Measurements from ENCODE around the gene ISM2. TPM values are rescaled to one million over a fixed set of nuclear protein-coding genes. Genes with fewer than 3 reads are reported as not detected.
"Not testable (repeated sequence)": the region's sequence is repeated elsewhere in the genome, so short reads cannot be mapped to it uniquely, and the experiment has no call there.

ISM2 gene
- total RNA-seq, 1 donor from 2014 or later, result 3.9 TPM

DNA sequence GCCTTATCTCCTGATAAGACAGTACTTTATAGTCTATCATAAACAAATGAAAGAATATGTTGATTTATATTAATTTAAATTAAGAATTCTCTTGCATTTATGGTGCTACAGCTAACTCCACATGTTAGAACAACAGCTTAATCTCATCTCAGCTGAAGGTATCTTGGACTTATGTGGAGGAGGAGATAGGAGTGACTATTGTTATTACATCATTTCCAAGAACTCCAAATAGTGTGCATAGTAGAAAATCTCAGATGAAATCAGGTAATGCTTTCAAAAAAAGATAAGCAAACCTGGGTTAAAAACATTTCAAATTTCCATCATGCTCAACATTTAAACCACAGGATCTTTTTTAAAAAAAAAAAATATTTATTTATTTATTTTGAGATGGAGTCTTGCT is 31.3 kb upstream of the ISM2 start:
- TF ChIP-seq, protein P1, sequence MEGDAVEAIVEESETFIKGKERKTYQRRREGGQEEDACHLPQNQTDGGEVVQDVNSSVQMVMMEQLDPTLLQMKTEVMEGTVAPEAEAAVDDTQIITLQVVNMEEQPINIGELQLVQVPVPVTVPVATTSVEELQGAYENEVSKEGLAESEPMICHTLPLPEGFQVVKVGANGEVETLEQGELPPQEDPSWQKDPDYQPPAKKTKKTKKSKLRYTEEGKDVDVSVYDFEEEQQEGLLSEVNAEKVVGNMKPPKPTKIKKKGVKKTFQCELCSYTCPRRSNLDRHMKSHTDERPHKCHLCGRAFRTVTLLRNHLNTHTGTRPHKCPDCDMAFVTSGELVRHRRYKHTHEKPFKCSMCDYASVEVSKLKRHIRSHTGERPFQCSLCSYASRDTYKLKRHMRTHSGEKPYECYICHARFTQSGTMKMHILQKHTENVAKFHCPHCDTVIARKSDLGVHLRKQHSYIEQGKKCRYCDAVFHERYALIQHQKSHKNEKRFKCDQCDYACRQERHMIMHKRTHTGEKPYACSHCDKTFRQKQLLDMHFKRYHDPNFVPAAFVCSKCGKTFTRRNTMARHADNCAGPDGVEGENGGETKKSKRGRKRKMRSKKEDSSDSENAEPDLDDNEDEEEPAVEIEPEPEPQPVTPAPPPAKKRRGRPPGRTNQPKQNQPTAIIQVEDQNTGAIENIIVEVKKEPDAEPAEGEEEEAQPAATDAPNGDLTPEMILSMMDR (IDR thresholded peaks at IDR 0.05), result no peak
- TF ChIP-seq POLR2A (IDR thresholded peaks at IDR 0.05) (no peak), POLR2AphosphoS5 (IDR thresholded peaks at IDR 0.05; ENCODE audit: insufficient read depth in 1 of 2, low read depth in 1 of 2) (no peak)
- Histone ChIP-seq H3K36me3 (no peaks in the 10 kb centered on the region), H3K27me3 (no peaks in the 10 kb centered on the region), H3K4me1 (no peaks in the 10 kb centered on the region), H3K27ac (no peak overlapping the region), H3K4me3 (no peak overlapping the region), H3K9me3 (no peaks in the 10 kb centered on the region)
- DNase-seq (ENCODE audit: extremely low spot score in 2 of 2), result no peak
- intact Hi-C loops (cut with DNase I), result no loop called here

DNA sequence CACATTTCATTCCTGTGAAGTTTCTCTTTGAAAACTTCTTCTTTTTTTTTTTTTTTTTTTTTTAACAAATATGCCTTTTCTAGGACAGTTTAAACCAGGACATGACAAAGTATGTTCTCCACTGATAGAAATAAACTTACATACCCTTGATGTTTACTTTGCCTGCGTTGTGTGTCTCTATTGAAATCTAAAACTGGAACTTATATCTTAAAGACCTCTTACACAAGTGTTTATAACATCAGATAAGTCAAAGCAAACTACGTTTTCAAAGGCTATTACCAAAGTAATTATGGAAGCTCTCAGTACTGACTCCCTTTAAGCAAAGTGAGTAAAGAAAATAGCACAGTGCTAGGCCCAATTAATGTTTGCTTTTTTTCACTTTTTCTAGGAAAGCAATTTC is 30.6 kb upstream of the ISM2 start:
- no peak for DNase-seq (ENCODE audit: extremely low spot score in 2 of 2)
- no peaks in the 10 kb centered on the region for H3K27me3 ChIP-seq
- H3K36me3 ChIP-seq, result no peaks in the 10 kb centered on the region
- H3K4me3 ChIP-seq, result no peak overlapping the region
- TF ChIP-seq POLR2A (IDR thresholded peaks at IDR 0.05), result no peak
- TF ChIP-seq POLR2AphosphoS5 (IDR thresholded peaks at IDR 0.05; ENCODE audit: insufficient read depth in 1 of 2, low read depth in 1 of 2), result no peak
- TF ChIP-seq, protein P1 (IDR thresholded peaks at IDR 0.05), result no peak
- intact Hi-C loops (cut with DNase I), result no loop called here
- no peaks in the 10 kb centered on the region for H3K4me1 ChIP-seq
- no peaks in the 10 kb centered on the region for H3K9me3 ChIP-seq
- H3K27ac ChIP-seq, result no peak overlapping the region

DNA sequence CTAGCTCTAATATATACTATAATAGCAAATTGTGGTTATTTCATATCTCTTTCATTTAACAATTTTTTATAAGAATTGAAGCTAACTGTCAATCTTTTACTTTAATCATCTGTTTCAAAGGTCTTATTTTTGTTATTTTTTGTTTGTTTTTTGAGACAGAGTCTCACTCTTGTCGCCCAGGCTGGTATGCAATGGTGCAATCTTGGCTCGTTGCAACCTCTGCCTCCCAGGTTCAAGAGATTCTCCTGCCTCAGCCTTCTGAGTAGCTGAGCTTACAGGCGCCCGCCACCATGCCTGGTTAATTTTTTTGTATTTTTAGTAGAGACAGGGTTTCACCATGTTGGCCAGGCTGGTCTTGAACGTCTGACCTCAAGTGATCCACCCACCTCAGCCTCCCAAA is 30.1 kb upstream of the ISM2 start:
- H3K27ac ChIP-seq; H3K4me3 ChIP-seq; H3K27me3 ChIP-seq; H3K36me3 ChIP-seq; H3K4me1 ChIP-seq; DNase-seq (ENCODE audit: extremely low spot score in 2 of 2); H3K9me3 ChIP-seq; intact Hi-C loops (cut with DNase I): not testable (repeated sequence)

DNA sequence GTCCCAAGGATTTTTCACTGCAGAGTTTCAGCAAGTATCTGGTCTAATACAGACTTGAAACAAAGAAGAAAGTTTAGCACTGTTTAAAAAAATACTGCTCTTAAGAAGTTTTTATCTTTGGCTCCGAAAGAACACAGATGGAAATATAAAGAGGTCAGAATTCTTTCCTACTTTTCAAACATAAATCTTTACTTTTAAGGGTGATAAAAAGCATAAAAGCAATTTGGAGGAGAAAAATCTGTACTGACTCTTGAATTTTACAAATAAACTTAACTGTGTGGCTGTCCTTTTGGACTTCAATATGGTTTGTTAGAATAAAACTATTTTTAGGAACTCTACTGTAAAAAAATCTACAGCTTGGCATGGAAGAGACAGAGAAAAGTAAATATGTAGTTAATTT is 27.6 kb upstream of the ISM2 start:
- peaks cover 0 to under 1% of the 10 kb centered on the region in 2 donors for H3K36me3 ChIP-seq
- no peaks in the 10 kb centered on the region for H3K9me3 ChIP-seq
- DNase-seq (ENCODE audit: extremely low spot score in 2 of 2), result no peak
- TF ChIP-seq POLR2A (IDR thresholded peaks at IDR 0.05), result no peak
- no peak for TF ChIP-seq POLR2AphosphoS5 (IDR thresholded peaks at IDR 0.05; ENCODE audit: insufficient read depth in 1 of 2, low read depth in 1 of 2)
- TF ChIP-seq, protein P1 (IDR thresholded peaks at IDR 0.05), result no peak
- no peak overlapping the region for H3K4me3 ChIP-seq
- no peaks in the 10 kb centered on the region for H3K27me3 ChIP-seq
- H3K27ac ChIP-seq, result no peak overlapping the region
- intact Hi-C loops (cut with DNase I), result no loop called here
- H3K4me1 ChIP-seq, result no peaks in the 10 kb centered on the region

DNA sequence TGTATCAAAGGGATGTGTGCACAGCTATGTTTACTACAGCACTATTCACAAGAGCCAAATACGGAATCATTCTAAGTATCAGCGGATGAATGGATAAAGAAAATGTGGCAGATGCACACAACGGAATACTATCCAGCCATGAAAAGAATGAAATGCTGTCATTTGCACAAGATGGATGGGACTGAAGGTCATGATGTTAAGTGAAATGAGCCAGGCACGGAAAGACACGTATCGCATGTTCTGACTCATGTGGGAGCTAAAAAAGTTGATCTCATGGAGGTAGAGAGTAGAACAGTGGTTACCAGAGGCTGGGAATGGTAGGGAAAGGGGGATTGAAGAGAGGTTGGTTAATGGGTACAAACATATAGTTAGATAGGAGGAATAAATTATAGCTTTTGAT is 25.9 kb upstream of the ISM2 start:
- H3K27ac ChIP-seq, result no peak overlapping the region
- H3K27me3 ChIP-seq, result no peaks in the 10 kb centered on the region
- no peaks in the 10 kb centered on the region for H3K9me3 ChIP-seq
- H3K4me3 ChIP-seq, result no peak overlapping the region
- peaks cover 0 to 14% of the 10 kb centered on the region in 2 donors for H3K36me3 ChIP-seq
- no peaks in the 10 kb centered on the region for H3K4me1 ChIP-seq
- intact Hi-C loops (cut with DNase I), result no loop called here
- TF ChIP-seq POLR2AphosphoS5 (IDR thresholded peaks at IDR 0.05; ENCODE audit: insufficient read depth in 1 of 2, low read depth in 1 of 2) (no peak), POLR2A (IDR thresholded peaks at IDR 0.05) (no peak)
- TF ChIP-seq, protein P1 (IDR thresholded peaks at IDR 0.05), result no peak
- no peak for DNase-seq (ENCODE audit: extremely low spot score in 2 of 2)

DNA sequence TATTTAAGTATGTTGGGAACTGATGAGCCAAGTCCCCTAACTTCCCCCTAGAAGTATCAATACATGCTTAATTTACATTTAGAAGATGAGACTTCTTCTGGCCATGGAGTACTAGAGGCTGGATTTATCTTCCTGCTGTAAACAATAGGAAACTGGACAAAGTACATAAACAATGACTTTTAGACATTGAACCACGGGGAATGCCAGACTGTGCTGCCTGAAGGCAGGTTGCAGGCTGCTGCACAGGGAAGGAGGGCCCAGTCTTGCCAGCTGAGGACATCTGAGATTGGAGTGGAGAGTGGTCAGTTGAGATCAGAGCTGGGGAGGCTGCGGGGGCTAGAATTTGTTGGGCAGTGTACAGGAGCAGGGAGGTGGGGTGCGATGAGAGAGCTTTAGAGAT is 24.5 kb upstream of the ISM2 start:
- intact Hi-C loops (cut with DNase I), result no loop called here
- H3K4me3 ChIP-seq, result no peak overlapping the region
- H3K9me3 ChIP-seq, result no peaks in the 10 kb centered on the region
- TF ChIP-seq, protein P1 (IDR thresholded peaks at IDR 0.05), result no peak
- TF ChIP-seq POLR2A (IDR thresholded peaks at IDR 0.05), result no peak
- no peak for TF ChIP-seq POLR2AphosphoS5 (IDR thresholded peaks at IDR 0.05; ENCODE audit: insufficient read depth in 1 of 2, low read depth in 1 of 2)
- H3K27me3 ChIP-seq, result no peaks in the 10 kb centered on the region
- H3K36me3 ChIP-seq, result peaks cover 0 to 24% of the 10 kb centered on the region in 2 donors
- H3K27ac ChIP-seq, result no peak overlapping the region
- H3K4me1 ChIP-seq, result no peaks in the 10 kb centered on the region
- no peak for DNase-seq (ENCODE audit: extremely low spot score in 2 of 2)
